AG04450 (cell line): ENCODE data around the gene IL1RAP. TPM values are rescaled to one million over a fixed set of nuclear protein-coding genes. Genes with fewer than 3 reads are reported as not detected.

Experiments used
- CTCF ChIA-PET: fragments of 300-600, 350-600 bp; formaldehyde crosslinking; extraction: SDS; loops from one replicate; lab custom pipeline; 2022; ENCODE audit warnings: antibody characterized with exemption, inconsistent platforms; lab: Charles Lee
- POLR2A ChIA-PET: fragments of 350-600 bp; formaldehyde crosslinking; extraction: SDS; loops from one replicate; lab custom pipeline; 2021; ENCODE audit warnings: antibody characterized with exemption, inconsistent platforms; lab: Yijun Ruan, JAX
- DNase-seq: peaks from one replicate; pipeline ENCODE4 v3.0.0-alpha.2; 2011; ENCODE audit warnings: low read depth, low spot score
- H3K27ac ChIP-seq: one replicate; pipeline ENCODE4 v1.5.1; 2012; ENCODE audit warnings: low read depth, low read length, control low read depth
- H3K27me3 ChIP-seq: one replicate; pipeline ENCODE4 v1.6.0; 2012; ENCODE audit warnings: low read length; ENCODE audit not compliant: control insufficient read depth, insufficient read depth
- H3K4me3 ChIP-seq: 2 replicates; pipeline ENCODE4 v1.5.1; 2011; ENCODE audit warnings: mild to moderate bottlenecking, low read depth, low read length, control low read depth
- H3K9me3 ChIP-seq: 2 replicates; pipeline ENCODE4 v1.5.1; 2012; ENCODE audit warnings: low read length; ENCODE audit not compliant: control insufficient read depth, insufficient read depth
- CTCF ChIP-seq: IDR thresholded peaks from 2 replicates; pipeline ENCODE4 v1.5.1; 2011; ENCODE audit warnings: low read depth, low read length, control low read depth, inconsistent platforms
- polyA plus RNA-seq: library from polyadenylated mRNA; depleted of rRNA; stranded (reverse); fragments of >200 nt; gene quantifications from 2 replicates; pipeline ENCODE4 v1.2.3, GENCODE V29; 2011

IL1RAP gene
- polyA plus RNA-seq, 1 experiment = 9.9 TPM

- no peak for DNase-seq
- CTCF ChIA-PET = no interaction called here
- no peak for TF ChIP-seq CTCF
- H3K27ac ChIP-seq = no peak overlapping the region
- POLR2A ChIA-PET = no interaction called here
- H3K4me3 ChIP-seq = no peak overlapping the region
- H3K27me3 ChIP-seq = no peaks in the 10 kb centered on the region
- H3K9me3 ChIP-seq = no peaks in the 10 kb centered on the region
Observed at GRCh38 chr3:190548031-190548656, 34.3 kb downstream of the IL1RAP start.

- peaks cover 5% of the 10 kb centered on the region for H3K9me3 ChIP-seq
- no peaks in the 10 kb centered on the region for H3K27me3 ChIP-seq
- ChIA-PET POLR2A (no interaction called here), CTCF (no interaction called here)
- no peak overlapping the region for H3K4me3 ChIP-seq
- no peak for TF ChIP-seq CTCF
- no peak overlapping the region for H3K27ac ChIP-seq
- no peak for DNase-seq
Observed at GRCh38 chr3:190552021-190552420, 38.1 kb downstream of the IL1RAP start.

GRCh38 chr3:190552969-190553759, 39.3 kb downstream of the IL1RAP start:
- no peaks in the 10 kb centered on the region for H3K27me3 ChIP-seq
- no peak for TF ChIP-seq CTCF
- no peak for DNase-seq
- H3K4me3 ChIP-seq = no peak overlapping the region
- CTCF ChIA-PET = no interaction called here
- peaks cover 5% of the 10 kb centered on the region for H3K9me3 ChIP-seq
- no peak overlapping the region for H3K27ac ChIP-seq
- POLR2A ChIA-PET = no interaction called here

- CTCF ChIA-PET = no interaction called here
- Histone ChIP-seq H3K27me3 (no peaks in the 10 kb centered on the region), H3K9me3 (peaks cover 5% of the 10 kb centered on the region), H3K27ac (no peak overlapping the region), H3K4me3 (no peak overlapping the region)
- POLR2A ChIA-PET = no interaction called here
- no peak for DNase-seq
- no peak for TF ChIP-seq CTCF
Observed at GRCh38 chr3:190554197-190554596, 40.3 kb downstream of the IL1RAP start.

GRCh38 chr3:190556351-190556750, 42.5 kb downstream of the IL1RAP start:
- Histone ChIP-seq H3K27ac (no peak overlapping the region), H3K4me3 (no peak overlapping the region), H3K27me3 (no peaks in the 10 kb centered on the region), H3K9me3 (peaks cover 5% of the 10 kb centered on the region)
- ChIA-PET POLR2A (no interaction called here), CTCF (interaction anchor here (0.9 kb wide), 1 partner anchor 22 kb away, joined by 4 read pairs; no protein-coding TSS in a partner anchor)
- no peak for TF ChIP-seq CTCF
- no peak for DNase-seq
